Colonic mucosa (tissue), 4 donors: ENCODE results near the gene FGFR2. TPM values are rescaled to one million over a fixed set of nuclear protein-coding genes. Genes with fewer than 3 reads are reported as not detected.

ENCODE experiments used
- DNase-seq: peaks from one replicate; pipeline ENCODE4 v3.0.0-alpha.2; 2020
- H3K27ac ChIP-seq: fragments of 200-600 bp; one replicate; pipeline ENCODE4 v1.8.0; 2021
- H3K27me3 ChIP-seq: fragments of 200-600 bp; one replicate; pipeline ENCODE4 v1.8.0; 2021
- H3K36me3 ChIP-seq: fragments of 200-600 bp; one replicate; pipeline ENCODE4 v1.8.0; 2021
- H3K4me1 ChIP-seq: fragments of 200-600 bp; one replicate; pipeline ENCODE4 v1.8.0; 2021; ENCODE audit warnings: mild to moderate bottlenecking
- H3K4me3 ChIP-seq: fragments of 200-600 bp; one replicate; pipeline ENCODE4 v1.8.0; 2021
- H3K9ac ChIP-seq, 2 donors: one replicate each; pipeline ENCODE4 v1.7.0; 2013; ENCODE audit warnings: control low read depth in 2 of 2, low read depth in 2 of 2, low read length in 2 of 2
- H3K9me3 ChIP-seq: fragments of 200-600 bp; one replicate; pipeline ENCODE4 v1.8.0; 2021
- intact Hi-C: fragments of 100-400 bp; cut with DNase I; formaldehyde crosslinking; loops from one replicate; pipeline ENCODE4 v1.14.1; 2022
- total RNA-seq, 2 donors: library from RNA; stranded (reverse); fragmentation: NEBNext Ultra II Directional in 1 of 2; extraction: Animal tissue kit (Norgen Biotek cat#: 25700) in 1 of 2; gene quantifications; one replicate each; pipeline ENCODE4 v1.2.1, GENCODE V29; 2021
- TF ChIP-seq, protein P1 (sequence below): fragments of 200-600 bp; IDR thresholded peaks from one replicate; pipeline ENCODE4 v1.8.0; 2022; ENCODE audit warnings: antibody characterized with exemption, mild to moderate bottlenecking
- donor health status: healthy.
- donor health status: DM: no; HTN: no; CAD: no.
- donor health status: DM: no; HTN: no; CAD: no.

FGFR2 gene
- total RNA-seq, 2 donors from 2014 or later: 25.6 to 40.9 TPM

DNA sequence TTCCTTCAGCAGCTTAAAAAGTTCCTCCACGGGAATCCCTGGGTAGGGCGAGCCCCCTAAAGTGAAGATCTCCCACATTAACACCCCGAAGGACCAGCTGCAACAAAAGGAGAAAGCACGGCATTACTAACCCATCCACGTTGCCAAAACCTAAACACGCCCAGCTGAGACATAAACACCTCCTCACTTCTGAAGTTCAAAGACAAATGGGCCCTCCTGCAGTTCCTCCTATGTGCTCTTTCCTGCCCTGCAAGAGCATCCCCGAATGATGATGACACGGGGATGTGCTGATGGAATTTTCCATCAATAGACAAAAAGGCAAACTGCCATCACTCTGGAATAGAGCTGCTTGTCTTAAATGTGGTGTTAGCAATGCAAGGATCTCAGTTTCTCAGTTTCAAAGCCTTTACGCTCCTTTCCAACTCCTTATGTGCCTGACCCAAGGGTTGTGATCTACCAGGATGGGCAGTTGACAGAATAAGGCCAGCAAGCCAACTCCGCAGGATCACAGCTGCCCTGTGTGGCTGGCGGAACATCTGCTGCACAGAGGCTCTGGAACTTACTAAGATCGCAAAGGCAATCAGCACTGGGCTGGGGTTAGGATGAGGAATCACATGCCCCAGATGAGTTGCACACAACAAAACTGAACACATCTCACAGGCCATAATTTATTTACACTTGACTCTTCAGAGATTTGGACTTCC, 112.7 kb downstream of the FGFR2 start:
- TF ChIP-seq, protein P1, sequence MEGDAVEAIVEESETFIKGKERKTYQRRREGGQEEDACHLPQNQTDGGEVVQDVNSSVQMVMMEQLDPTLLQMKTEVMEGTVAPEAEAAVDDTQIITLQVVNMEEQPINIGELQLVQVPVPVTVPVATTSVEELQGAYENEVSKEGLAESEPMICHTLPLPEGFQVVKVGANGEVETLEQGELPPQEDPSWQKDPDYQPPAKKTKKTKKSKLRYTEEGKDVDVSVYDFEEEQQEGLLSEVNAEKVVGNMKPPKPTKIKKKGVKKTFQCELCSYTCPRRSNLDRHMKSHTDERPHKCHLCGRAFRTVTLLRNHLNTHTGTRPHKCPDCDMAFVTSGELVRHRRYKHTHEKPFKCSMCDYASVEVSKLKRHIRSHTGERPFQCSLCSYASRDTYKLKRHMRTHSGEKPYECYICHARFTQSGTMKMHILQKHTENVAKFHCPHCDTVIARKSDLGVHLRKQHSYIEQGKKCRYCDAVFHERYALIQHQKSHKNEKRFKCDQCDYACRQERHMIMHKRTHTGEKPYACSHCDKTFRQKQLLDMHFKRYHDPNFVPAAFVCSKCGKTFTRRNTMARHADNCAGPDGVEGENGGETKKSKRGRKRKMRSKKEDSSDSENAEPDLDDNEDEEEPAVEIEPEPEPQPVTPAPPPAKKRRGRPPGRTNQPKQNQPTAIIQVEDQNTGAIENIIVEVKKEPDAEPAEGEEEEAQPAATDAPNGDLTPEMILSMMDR: no peak
- Histone ChIP-seq H3K27me3 (no peaks in the 10 kb centered on the region), H3K4me1 (no peaks in the 10 kb centered on the region), H3K27ac (no peak overlapping the region), H3K9me3 (no peaks in the 10 kb centered on the region), H3K4me3 (no peak overlapping the region), H3K9ac (no peak overlapping the region), H3K36me3 (no peaks in the 10 kb centered on the region)
- intact Hi-C loops: no loop called here
- no peak for DNase-seq

DNA sequence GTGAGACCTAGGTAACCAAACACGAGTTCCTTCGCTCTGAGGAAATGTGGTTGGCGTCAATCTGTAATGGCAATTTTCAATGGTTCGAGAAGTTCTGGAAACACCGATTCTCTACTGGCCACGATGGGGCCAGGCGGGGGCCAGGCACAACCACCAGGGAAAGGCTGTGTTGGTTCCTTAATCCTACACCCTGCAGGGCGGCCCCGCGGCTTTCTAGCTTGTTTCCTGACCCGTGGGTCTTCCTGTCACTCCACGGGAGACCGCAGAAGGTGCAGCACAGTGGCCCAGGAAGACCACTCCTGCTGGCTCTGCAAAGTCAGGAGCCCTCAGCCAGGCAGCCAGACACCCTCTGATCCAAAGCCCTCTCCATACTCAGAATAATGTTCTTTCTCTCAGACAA, 113.4 kb downstream of the FGFR2 start:
- H3K27me3 ChIP-seq: no peaks in the 10 kb centered on the region
- intact Hi-C loops: no loop called here
- H3K4me3 ChIP-seq: no peak overlapping the region
- H3K9ac ChIP-seq: no peak overlapping the region
- TF ChIP-seq, protein P1: no peak
- H3K9me3 ChIP-seq: no peaks in the 10 kb centered on the region
- DNase-seq: no peak
- no peaks in the 10 kb centered on the region for H3K36me3 ChIP-seq
- H3K27ac ChIP-seq: no peak overlapping the region
- no peaks in the 10 kb centered on the region for H3K4me1 ChIP-seq

DNA sequence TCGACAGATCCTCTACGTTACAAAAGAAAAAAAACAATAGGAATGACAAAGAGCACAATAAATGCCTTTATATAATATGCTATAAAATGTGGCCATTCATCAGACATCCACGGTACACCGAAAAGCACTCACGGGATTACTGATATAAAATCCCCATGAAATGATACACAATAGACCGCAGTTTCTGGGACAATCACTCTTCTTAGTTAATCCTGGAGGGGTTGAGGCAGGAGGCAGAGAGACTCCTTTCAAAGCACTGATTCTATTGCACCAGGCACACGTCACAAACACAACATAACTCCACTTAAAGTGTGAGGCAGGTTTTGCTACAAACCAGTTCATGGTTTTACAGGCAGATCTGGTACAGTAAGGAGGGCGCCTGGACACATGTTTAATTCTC, 113.8 kb downstream of the FGFR2 start:
- intact Hi-C loops: no loop called here

DNA sequence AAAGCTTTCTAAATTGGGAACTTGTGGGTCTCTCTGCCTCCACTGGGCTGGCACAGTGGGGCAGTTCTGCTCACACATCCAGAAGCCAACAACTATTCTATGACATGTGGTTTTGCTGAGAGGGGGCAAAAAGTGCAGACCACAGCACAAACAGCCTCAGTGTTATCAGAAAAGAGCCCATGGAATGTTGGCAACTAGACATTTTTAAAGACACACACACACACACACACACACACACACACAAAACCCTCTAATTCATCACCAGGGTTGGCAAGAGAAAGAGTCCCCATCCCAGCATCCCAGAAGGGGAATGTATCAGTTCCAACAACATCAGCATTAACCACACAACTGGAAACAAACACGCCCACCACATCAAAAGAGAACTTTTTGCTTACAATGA, 117.1 kb downstream of the FGFR2 start:
- Histone ChIP-seq H3K4me1 (no peaks in the 10 kb centered on the region), H3K27ac (no peak overlapping the region), H3K9ac (no peak overlapping the region), H3K36me3 (no peaks in the 10 kb centered on the region), H3K4me3 (no peak overlapping the region), H3K27me3 (no peaks in the 10 kb centered on the region), H3K9me3 (no peaks in the 10 kb centered on the region)
- no peak for DNase-seq
- TF ChIP-seq, protein P1: no peak
- intact Hi-C loops: no loop called here

More for the DNA sequence above, 113.8 kb downstream of the FGFR2 start:
- TF ChIP-seq, protein P1: no peak
- Histone ChIP-seq H3K9me3 (no peaks in the 10 kb centered on the region), H3K9ac (no peak overlapping the region), H3K27ac (no peak overlapping the region), H3K4me1 (no peaks in the 10 kb centered on the region), H3K27me3 (no peaks in the 10 kb centered on the region), H3K36me3 (no peaks in the 10 kb centered on the region), H3K4me3 (no peak overlapping the region)
- no peak for DNase-seq

DNA sequence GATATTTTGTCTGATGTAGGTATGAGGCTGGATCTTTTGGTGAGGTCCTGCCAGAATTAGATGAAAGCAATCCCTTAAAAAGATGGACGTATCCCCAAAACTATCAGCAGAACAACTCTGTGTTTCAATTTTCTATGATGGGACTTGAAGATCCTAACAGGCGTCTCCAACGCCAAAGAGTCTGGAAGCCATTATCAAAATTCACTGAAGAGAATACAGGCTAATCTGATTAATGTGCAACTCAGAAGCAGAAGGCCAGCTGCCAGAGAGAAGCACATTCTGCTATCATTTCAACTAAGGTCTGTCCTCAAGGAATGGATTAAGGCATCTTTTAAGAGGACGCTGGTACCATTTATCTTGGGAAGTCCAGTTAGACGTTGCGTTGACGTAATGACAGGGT, 119.7 kb downstream of the FGFR2 start:
- Histone ChIP-seq H3K9ac (no peak overlapping the region), H3K27me3 (no peaks in the 10 kb centered on the region), H3K9me3 (no peaks in the 10 kb centered on the region), H3K4me1 (no peaks in the 10 kb centered on the region), H3K4me3 (no peak overlapping the region), H3K27ac (no peak overlapping the region), H3K36me3 (no peaks in the 10 kb centered on the region)
- intact Hi-C loops: no loop called here
- no peak for DNase-seq
- TF ChIP-seq, protein P1: no peak
